SJCRH30 (cell line): ENCODE data around the gene DCDC2. TPM values are rescaled to one million over a fixed set of nuclear protein-coding genes. Genes with fewer than 3 reads are reported as not detected.
"Not testable (repeated sequence)": the region's sequence is repeated elsewhere in the genome, so short reads cannot be mapped to it uniquely, and the experiment has no call there.

Source experiments
- DNase-seq, 2 experiments: peaks; one replicate each; pipeline ENCODE4 v3.0.0-alpha.2; 2015 to 2020
- H3K27ac ChIP-seq: fragments of 250-450 bp; sonication (Bioruptor Pico); 2 replicates; pipeline ENCODE4 v1.5.1; 2020; ENCODE audit warnings: mild to moderate bottlenecking, moderate library complexity
- H3K27me3 ChIP-seq: fragments of 250-450 bp; sonication (Bioruptor Pico); 2 replicates; pipeline ENCODE4 v1.5.1; 2020; ENCODE audit warnings: mild to moderate bottlenecking, moderate library complexity
- H3K36me3 ChIP-seq: fragments of 250-450 bp; sonication (Bioruptor Pico); 2 replicates; pipeline ENCODE4 v1.5.1; 2020; ENCODE audit warnings: mild to moderate bottlenecking, moderate library complexity
- H3K4me1 ChIP-seq: fragments of 250-450 bp; sonication (Bioruptor Pico); 2 replicates; pipeline ENCODE4 v1.5.1; 2020; ENCODE audit warnings: mild to moderate bottlenecking, moderate library complexity
- H3K4me3 ChIP-seq: fragments of 250-450 bp; sonication (Bioruptor Pico); 2 replicates; pipeline ENCODE4 v1.5.1; 2020; ENCODE audit warnings: mild to moderate bottlenecking, moderate library complexity
- H3K9me3 ChIP-seq: fragments of 250-450 bp; sonication (Bioruptor Pico); replicated peaks from 2 replicates; pipeline ENCODE4 v1.5.1; 2020; ENCODE audit warnings: mild to moderate bottlenecking, moderate library complexity
- total RNA-seq: library from RNA; depleted of rRNA; stranded (reverse); fragments of >200 nt; shearing (Covaris generic); gene quantifications from 2 replicates; pipeline ENCODE4 v1.2.3, GENCODE V29; 2014

Gene DCDC2
- total RNA-seq, 1 experiment from 2014 or later, result 0.02 TPM

DNA sequence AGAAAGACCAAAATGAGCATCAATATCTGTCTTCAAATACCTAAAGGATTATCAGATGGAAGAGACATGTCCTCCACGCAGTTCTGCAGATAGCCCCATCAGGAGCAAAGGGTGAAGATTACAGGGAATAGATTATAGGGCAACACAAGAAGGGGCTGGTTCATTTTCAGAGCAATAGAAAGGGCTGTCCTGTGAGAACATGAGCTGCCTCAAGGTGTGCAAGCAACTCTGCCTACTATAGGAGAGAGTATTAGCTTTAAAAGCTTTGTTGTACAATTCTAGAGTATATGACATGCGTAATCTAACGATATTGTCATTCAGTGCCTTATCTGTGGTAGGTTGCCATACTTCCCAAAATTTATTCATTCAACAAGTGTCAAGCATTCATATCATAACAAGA lies 119.2 kb downstream of the DCDC2 start:
- Histone ChIP-seq H3K4me1 (no peaks in the 10 kb centered on the region), H3K27ac (no peak overlapping the region), H3K9me3 (no peaks in the 10 kb centered on the region), H3K36me3 (no peaks in the 10 kb centered on the region), H3K27me3 (no peaks in the 10 kb centered on the region), H3K4me3 (no peak overlapping the region)
- no peak for DNase-seq

DNA sequence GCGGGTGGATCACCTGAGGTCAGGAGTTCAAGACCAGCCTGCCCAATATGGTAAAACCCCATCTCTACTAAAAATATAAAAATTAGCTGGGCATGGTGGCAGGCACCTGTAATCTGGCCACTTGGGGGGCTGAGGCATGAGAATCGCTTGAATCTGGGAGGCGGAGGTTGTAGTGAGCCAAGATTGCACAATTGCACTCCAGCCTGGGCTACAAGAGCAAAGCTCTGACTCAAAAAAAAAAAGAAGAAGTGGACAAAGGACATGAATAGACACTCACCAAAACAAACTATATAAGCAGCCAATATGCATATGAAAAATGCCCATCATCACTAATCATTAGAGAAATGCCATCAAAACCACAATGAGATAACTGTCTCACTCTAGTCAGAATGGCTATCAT lies 121.1 kb downstream of the DCDC2 start:
- not testable (repeated sequence) for H3K4me1 ChIP-seq, H3K36me3 ChIP-seq, H3K27me3 ChIP-seq, H3K4me3 ChIP-seq, DNase-seq, H3K27ac ChIP-seq, H3K9me3 ChIP-seq

DNA sequence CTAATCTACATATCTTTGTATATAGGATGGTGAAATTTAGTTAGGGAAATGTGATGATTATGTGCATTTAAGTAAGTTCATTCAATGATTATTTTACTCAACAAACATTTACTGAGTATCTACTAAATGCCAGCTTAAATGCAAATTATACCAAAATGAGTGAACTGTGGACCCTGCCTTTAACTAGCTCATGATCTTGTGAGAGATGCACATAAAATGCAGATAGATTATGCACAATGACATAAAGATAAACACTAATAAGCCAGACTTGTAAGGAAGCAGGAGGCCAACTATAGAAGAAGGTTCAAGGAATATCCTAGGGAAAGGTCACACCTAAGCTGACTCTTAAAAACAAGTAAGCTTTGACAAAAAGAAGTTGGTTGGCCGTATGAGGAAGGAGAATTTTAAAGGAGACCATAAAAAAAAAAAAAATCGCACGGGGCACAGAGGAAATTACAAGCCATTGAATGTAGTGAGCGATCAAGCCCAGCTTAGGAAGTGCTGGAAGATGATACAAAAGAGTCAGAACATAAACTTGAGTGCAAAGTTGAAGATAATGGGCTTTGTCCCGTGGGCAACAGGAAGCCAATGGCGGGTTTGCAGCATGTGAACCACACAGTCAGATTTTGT lies 123.9 kb downstream of the DCDC2 start:
- H3K27me3 ChIP-seq, result no peaks in the 10 kb centered on the region
- H3K36me3 ChIP-seq, result no peaks in the 10 kb centered on the region
- H3K27ac ChIP-seq, result no peak overlapping the region

DNA sequence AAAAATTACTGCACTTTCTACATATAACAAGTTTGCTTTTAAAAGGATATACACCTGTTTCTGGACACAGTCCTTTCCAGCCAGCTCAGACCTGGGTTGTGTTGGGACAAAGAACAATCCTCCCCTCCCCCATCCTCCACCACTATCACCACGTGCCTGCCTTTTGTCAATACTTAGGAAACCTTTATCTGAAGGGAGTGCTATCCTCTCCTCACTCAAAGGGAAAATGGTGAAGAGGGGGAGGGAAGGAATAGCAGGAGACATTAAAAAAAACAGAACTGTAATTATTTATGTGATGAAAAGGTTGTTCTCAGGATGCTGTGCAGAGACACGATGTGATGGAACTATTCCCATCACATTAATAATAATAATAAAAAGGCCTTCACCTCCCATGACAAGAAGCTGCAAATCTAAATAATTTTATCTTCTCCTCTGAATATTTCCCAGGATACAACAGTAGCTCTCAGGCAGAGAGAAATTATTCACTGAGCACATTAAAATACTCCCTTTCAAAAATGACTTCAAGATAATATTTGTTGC lies 126.4 kb downstream of the DCDC2 start:
- H3K27ac ChIP-seq, result no peak overlapping the region
- no peaks in the 10 kb centered on the region for H3K27me3 ChIP-seq
- DNase-seq, result no peak
- no peak overlapping the region for H3K4me3 ChIP-seq
- no peaks in the 10 kb centered on the region for H3K36me3 ChIP-seq
- H3K4me1 ChIP-seq, result no peaks in the 10 kb centered on the region
- no peaks in the 10 kb centered on the region for H3K9me3 ChIP-seq

More for the DNA sequence above, 123.9 kb downstream of the DCDC2 start:
- Histone ChIP-seq H3K4me3 (no peak overlapping the region), H3K4me1 (no peaks in the 10 kb centered on the region), H3K9me3 (no peaks in the 10 kb centered on the region)
- DNase-seq, result no peak

- H3K9me3 ChIP-seq, result no peaks in the 10 kb centered on the region
- no peak overlapping the region for H3K4me3 ChIP-seq
Measured at GRCh38 chr6:24229696-24230405, 128.0 kb downstream of the DCDC2 start.

GRCh38 chr6:24228681-24229255 lies 129.1 kb downstream of the DCDC2 start:
- Histone ChIP-seq H3K27ac (no peak overlapping the region), H3K36me3 (no peaks in the 10 kb centered on the region), H3K4me1 (no peaks in the 10 kb centered on the region), H3K27me3 (no peaks in the 10 kb centered on the region), H3K4me3 (no peak overlapping the region), H3K9me3 (no peaks in the 10 kb centered on the region)
- DNase-seq, result no peak

More at GRCh38 chr6:24229696-24230405, 128.0 kb downstream of the DCDC2 start:
- no peaks in the 10 kb centered on the region for H3K27me3 ChIP-seq
- H3K27ac ChIP-seq, result no peak overlapping the region
- DNase-seq, result no peak
- H3K4me1 ChIP-seq, result no peaks in the 10 kb centered on the region
- H3K36me3 ChIP-seq, result no peaks in the 10 kb centered on the region

GRCh38 chr6:24228123-24228522 lies 129.7 kb downstream of the DCDC2 start:
- H3K36me3 ChIP-seq, result no peaks in the 10 kb centered on the region
- H3K27me3 ChIP-seq, result no peaks in the 10 kb centered on the region
- no peak for DNase-seq
- no peak overlapping the region for H3K4me3 ChIP-seq
- no peak overlapping the region for H3K27ac ChIP-seq
- no peaks in the 10 kb centered on the region for H3K9me3 ChIP-seq
- H3K4me1 ChIP-seq, result no peaks in the 10 kb centered on the region

- H3K4me1 ChIP-seq, result no peaks in the 10 kb centered on the region
- no peak for DNase-seq
- H3K27me3 ChIP-seq, result no peaks in the 10 kb centered on the region
- no peak overlapping the region for H3K4me3 ChIP-seq
- no peaks in the 10 kb centered on the region for H3K9me3 ChIP-seq
- no peak overlapping the region for H3K27ac ChIP-seq
- H3K36me3 ChIP-seq, result no peaks in the 10 kb centered on the region
Measured at GRCh38 chr6:24227556-24227955, 130.3 kb downstream of the DCDC2 start.

DNA sequence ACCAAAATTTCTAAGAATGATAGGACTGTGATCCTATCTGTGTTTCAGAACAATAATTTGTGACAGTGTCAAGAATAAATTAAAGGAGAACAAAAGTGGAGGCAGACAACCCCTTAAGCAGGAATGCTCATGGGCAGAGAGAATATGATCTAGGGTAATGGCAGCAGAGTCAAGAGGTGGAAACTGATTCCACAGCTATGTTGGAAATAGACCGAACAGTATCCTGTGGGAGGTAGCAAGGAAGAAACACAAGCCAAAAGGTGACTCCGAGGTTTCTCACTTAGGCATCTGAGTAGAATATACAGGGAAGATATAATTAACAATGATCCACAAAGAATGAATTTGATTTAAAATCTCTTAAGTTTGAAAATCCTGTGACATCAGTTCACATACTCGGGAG lies 131.3 kb downstream of the DCDC2 start:
- Histone ChIP-seq H3K9me3 (no peaks in the 10 kb centered on the region), H3K4me3 (no peak overlapping the region), H3K4me1 (no peaks in the 10 kb centered on the region), H3K27me3 (no peaks in the 10 kb centered on the region), H3K36me3 (no peaks in the 10 kb centered on the region), H3K27ac (no peak overlapping the region)
- no peak for DNase-seq

DNA sequence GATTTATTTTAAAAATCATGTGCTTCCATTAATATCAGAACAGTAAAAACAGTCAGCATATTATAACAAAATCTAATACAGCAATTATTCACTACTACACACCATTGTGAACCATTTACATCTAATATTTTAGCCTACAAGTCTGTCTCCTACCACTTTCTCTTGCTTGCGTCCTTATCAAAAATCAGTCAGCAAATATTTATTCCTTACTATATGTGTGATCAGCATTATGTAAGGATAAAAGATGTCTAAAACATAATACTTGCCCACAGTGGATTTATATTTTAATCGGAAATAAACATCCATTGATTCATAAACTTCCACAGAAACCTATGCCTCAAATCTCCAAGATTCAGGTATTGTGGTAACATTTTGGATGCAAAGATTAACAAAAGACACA lies 132.0 kb downstream of the DCDC2 start:
- Histone ChIP-seq H3K27me3 (no peaks in the 10 kb centered on the region), H3K27ac (no peak overlapping the region), H3K4me1 (no peaks in the 10 kb centered on the region), H3K9me3 (no peaks in the 10 kb centered on the region), H3K4me3 (no peak overlapping the region), H3K36me3 (no peaks in the 10 kb centered on the region)
- no peak for DNase-seq

DNA sequence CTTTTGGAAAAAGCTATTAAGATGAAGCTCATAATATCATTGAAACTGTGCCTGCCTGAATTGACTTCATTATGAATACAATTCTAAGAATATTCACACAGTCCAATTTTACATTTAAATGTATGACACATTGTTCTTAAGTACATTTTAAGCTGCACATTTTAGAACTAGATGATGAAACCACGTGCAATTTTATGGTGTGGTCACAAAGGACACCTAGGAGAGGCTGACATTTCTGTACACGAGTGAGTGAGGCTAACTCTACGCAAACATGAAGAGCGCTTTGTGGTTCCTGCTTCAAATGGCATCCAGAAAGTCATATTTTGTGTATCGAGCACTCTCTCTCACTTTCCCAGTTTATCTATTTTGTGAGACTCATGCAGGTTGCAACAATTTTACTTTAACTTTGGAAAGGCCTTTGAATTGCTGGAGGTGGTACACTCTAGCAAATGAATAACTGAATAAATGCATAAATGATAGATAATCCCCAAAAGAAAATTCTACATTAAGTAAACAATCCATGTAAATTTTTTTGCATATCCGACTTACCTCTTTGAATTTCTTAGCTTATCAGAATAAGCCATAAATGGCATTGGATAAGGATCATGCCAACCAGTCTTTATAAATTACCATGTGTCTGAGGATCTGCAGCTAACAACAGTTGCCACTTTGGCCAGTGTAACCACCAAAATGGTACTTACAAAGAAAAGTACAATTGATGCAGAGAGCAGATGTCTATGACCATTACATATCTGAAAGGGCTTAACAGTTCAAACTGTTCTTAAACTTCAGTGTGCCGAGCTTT lies 134.5 kb downstream of the DCDC2 start:
- Histone ChIP-seq H3K4me3 (no peak overlapping the region), H3K4me1 (no peaks in the 10 kb centered on the region), H3K27me3 (no peaks in the 10 kb centered on the region), H3K27ac (no peak overlapping the region), H3K36me3 (no peaks in the 10 kb centered on the region), H3K9me3 (no peaks in the 10 kb centered on the region)
- no peak for DNase-seq

- H3K27me3 ChIP-seq, result no peaks in the 10 kb centered on the region
- no peak for DNase-seq
- no peak overlapping the region for H3K4me3 ChIP-seq
- H3K27ac ChIP-seq, result no peak overlapping the region
- no peaks in the 10 kb centered on the region for H3K4me1 ChIP-seq
- no peaks in the 10 kb centered on the region for H3K36me3 ChIP-seq
- no peaks in the 10 kb centered on the region for H3K9me3 ChIP-seq
Measured at GRCh38 chr6:24219670-24220069, 138.2 kb downstream of the DCDC2 start.

- DNase-seq, result no peak
- H3K4me1 ChIP-seq, result no peaks in the 10 kb centered on the region
- no peak overlapping the region for H3K27ac ChIP-seq
Measured at GRCh38 chr6:24214984-24215383, 142.9 kb downstream of the DCDC2 start.

DNA sequence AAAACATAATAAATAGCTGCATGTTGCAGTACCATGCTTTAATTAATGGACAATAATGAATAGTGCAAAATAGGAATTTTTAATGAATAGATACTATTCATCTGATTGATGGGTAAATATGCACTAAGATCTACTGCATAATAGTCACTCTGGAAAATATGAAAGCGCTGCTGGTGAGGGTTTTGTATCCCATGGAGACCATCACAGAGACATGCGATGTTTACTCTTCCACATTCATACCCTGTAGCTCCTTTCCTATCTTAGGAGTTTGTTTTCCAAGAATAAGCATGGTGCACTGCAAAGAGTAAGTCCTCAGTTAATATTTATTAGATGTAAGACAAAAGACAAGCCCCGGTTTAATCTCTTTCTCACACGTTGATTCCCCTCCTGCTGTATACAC lies 150.4 kb downstream of the DCDC2 start:
- Histone ChIP-seq H3K4me3 (no peak overlapping the region), H3K27me3 (no peaks in the 10 kb centered on the region), H3K4me1 (no peaks in the 10 kb centered on the region), H3K36me3 (no peaks in the 10 kb centered on the region), H3K27ac (no peak overlapping the region), H3K9me3 (no peaks in the 10 kb centered on the region)
- DNase-seq, result no peak

More at GRCh38 chr6:24214984-24215383, 142.9 kb downstream of the DCDC2 start:
- H3K4me3 ChIP-seq, result no peak overlapping the region
- no peaks in the 10 kb centered on the region for H3K36me3 ChIP-seq
- no peaks in the 10 kb centered on the region for H3K9me3 ChIP-seq
- H3K27me3 ChIP-seq, result no peaks in the 10 kb centered on the region

DNA sequence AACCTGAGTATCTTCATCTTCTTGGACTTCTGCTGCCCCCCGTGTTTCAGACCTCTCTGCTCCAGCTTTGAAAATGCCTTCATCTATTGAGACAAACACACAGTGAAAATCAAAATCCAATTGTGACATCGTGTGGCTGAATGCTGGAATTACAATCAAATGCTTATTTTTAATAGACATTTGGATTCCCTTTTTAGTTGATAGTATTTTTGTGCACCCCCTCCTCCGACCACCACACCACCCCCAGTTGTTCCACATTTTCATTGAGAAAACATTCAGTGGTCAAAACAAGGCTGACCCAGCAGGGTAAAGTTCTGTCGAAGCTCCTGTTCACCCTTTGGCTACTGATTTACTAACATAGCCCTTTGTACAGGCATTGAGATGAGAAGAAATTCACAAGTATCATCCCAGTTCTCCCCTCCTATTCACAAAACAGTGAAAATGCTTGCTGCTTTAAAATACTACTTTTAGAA lies 152.8 kb downstream of the DCDC2 start:
- Histone ChIP-seq H3K36me3 (no peaks in the 10 kb centered on the region), H3K27me3 (no peaks in the 10 kb centered on the region), H3K27ac (no peak overlapping the region), H3K4me1 (no peaks in the 10 kb centered on the region), H3K9me3 (no peaks in the 10 kb centered on the region), H3K4me3 (no peak overlapping the region)
- DNase-seq, result peak; percentile 4 to 62
